Neuronal stem cell (in vitro differentiated cells): ENCODE data around the gene SUOX.

Source experiments
- DNase-seq: peaks from one replicate; pipeline ENCODE4 v3.0.0-alpha.2; 2013; ENCODE audit warnings: low spot score
- H2AFZ ChIP-seq: one replicate; pipeline ENCODE4 v1.6.1; 2013; ENCODE audit warnings: mild to moderate bottlenecking, low read length, inconsistent platforms
- H2AK5ac ChIP-seq: 2 replicates; pipeline ENCODE4 v1.6.1; 2013; ENCODE audit warnings: low read depth, mild to moderate bottlenecking, inconsistent platforms, low read length, moderate library complexity, mixed read lengths
- H2BK120ac ChIP-seq: 2 replicates; pipeline ENCODE4 v1.6.1; 2013; ENCODE audit warnings: low read depth, mild to moderate bottlenecking, inconsistent platforms, low read length, moderate library complexity, mixed read lengths
- H2BK12ac ChIP-seq: one replicate; pipeline ENCODE4 v1.6.1; 2013; ENCODE audit warnings: low read length, inconsistent platforms
- H2BK15ac ChIP-seq: 2 replicates; pipeline ENCODE4 v1.6.1; 2013; ENCODE audit warnings: mild to moderate bottlenecking, low read length, inconsistent platforms, mixed read lengths
- H2BK5ac ChIP-seq: one replicate; pipeline ENCODE4 v1.6.1; 2013; ENCODE audit warnings: inconsistent platforms, mild to moderate bottlenecking, low read length, moderate library complexity
- H3K14ac ChIP-seq: one replicate; pipeline ENCODE4 v1.6.1; 2013; ENCODE audit warnings: low read length, inconsistent platforms
- H3K18ac ChIP-seq: 2 replicates; pipeline ENCODE4 v1.6.1; 2013; ENCODE audit warnings: low read length, inconsistent platforms
- H3K23ac ChIP-seq: 2 replicates; pipeline ENCODE4 v1.6.1; 2013; ENCODE audit warnings: low read depth, mild to moderate bottlenecking, mixed read lengths, low read length, inconsistent platforms; ENCODE audit not compliant: poor library complexity
- H3K27ac ChIP-seq: replicated peaks from 3 replicates; pipeline ENCODE4 v1.5.1; 2013; ENCODE audit warnings: low read length, inconsistent platforms
- H3K27me3 ChIP-seq, 3 experiments: 2 replicates each; pipeline ENCODE4 v1.6.1; 2013; ENCODE audit warnings: low read length in 3 of 3, mild to moderate bottlenecking in 2 of 3, inconsistent platforms in 1 of 3, low read depth in 1 of 3, mixed read lengths in 1 of 3, moderate library complexity in 1 of 3; ENCODE audit not compliant: control insufficient read depth in 3 of 3, insufficient read depth in 3 of 3
- H3K36me3 ChIP-seq, 2 donors: replicated peaks in 1 of 2; 2 replicates each; pipeline ENCODE4 v1.6.1; 2013; ENCODE audit warnings: low read length in 2 of 2; ENCODE audit not compliant: control insufficient read depth in 2 of 2, insufficient read depth in 2 of 2
- H3K4ac ChIP-seq: 2 replicates; pipeline ENCODE4 v1.6.1; 2013; ENCODE audit warnings: inconsistent platforms, mild to moderate bottlenecking, low read length, moderate library complexity
- H3K4me1 ChIP-seq, 2 donors: 1 replicate in 1 of 2; 2 replicates in 1 of 2; pipeline ENCODE4 v1.6.1; 2013; ENCODE audit warnings: low read length in 2 of 2, low read depth in 1 of 2; ENCODE audit not compliant: control insufficient read depth in 2 of 2, insufficient read depth in 1 of 2
- H3K4me2 ChIP-seq: one replicate; pipeline ENCODE4 v1.6.1; 2013; ENCODE audit warnings: mild to moderate bottlenecking, low read length, inconsistent platforms; ENCODE audit not compliant: insufficient read depth, poor library complexity, severe bottlenecking
- H3K4me3 ChIP-seq, 2 donors: 2 replicates each; pipeline ENCODE4 v1.5.1; 2013; ENCODE audit warnings: low read length in 2 of 2, mild to moderate bottlenecking in 2 of 2, inconsistent platforms in 1 of 2, moderate library complexity in 1 of 2
- H3K79me1 ChIP-seq: one replicate; pipeline ENCODE4 v1.6.1; 2013; ENCODE audit warnings: low read depth, mild to moderate bottlenecking, inconsistent platforms, low read length, moderate library complexity
- H3K9ac ChIP-seq: one replicate; pipeline ENCODE4 v1.6.1; 2013; ENCODE audit warnings: mild to moderate bottlenecking, low read depth, low read length, inconsistent platforms; ENCODE audit not compliant: poor library complexity
- H3K9me3 ChIP-seq, 2 donors: replicated peaks in 1 of 2; 2 replicates each; pipeline versions ENCODE3 to v1.6.1; 2013; ENCODE audit warnings: low read length in 2 of 2, mild to moderate bottlenecking in 2 of 2, inconsistent platforms in 1 of 2, low read depth in 1 of 2, mixed read lengths in 1 of 2, moderate library complexity in 1 of 2; ENCODE audit not compliant: control insufficient read depth in 2 of 2, insufficient read depth in 1 of 2
- H4K8ac ChIP-seq: one replicate; pipeline ENCODE4 v1.6.1; 2013; ENCODE audit warnings: low read depth, mild to moderate bottlenecking, inconsistent platforms, low read length, moderate library complexity
- H4K91ac ChIP-seq: one replicate; pipeline ENCODE4 v1.6.1; 2013; ENCODE audit warnings: low read length, low read depth, mild to moderate bottlenecking, inconsistent platforms; ENCODE audit not compliant: poor library complexity
- WGBS, 2 donors: extraction: QIAGEN DNeasy Blood & Tissue Kit; methylation state at CpG; one replicate each; pipeline ENCODE4 v1.1.7; 2013; ENCODE audit warnings: missing lambda C conversion rate in 2 of 2, mixed read lengths in 1 of 2; ENCODE audit not compliant: insufficient read length in 2 of 2, insufficient replicate concordance in 1 of 2; ENCODE audit errors: extremely low coverage in 2 of 2; 5-methylcytosine and 5-hydroxymethylcytosine counted together

Gene SUOX

DNA sequence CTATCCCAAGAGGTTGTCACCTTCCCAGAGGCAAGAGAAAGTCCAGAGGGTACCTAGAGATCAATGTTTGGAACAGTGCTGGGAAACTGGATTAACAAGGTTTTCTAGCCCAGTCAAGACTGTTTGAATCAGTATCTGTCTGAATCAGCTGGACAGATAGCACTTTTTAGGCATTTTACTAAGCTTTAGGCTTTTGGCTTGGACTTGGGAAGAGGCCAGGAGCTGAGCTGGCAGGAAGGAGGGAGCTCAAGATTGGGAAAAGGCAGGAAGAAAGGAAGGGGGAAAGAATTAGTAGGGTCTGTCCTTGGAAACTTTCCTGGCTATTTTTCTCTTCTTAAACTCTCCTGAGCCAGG lies 32.1 kb downstream of the SUOX start:
- H3K14ac ChIP-seq = no peak overlapping the region
- H2BK5ac ChIP-seq = no peak overlapping the region
- H3K9me3 ChIP-seq = peaks cover 0 to 2% of the 10 kb centered on the region in 2 donors
- H3K27ac ChIP-seq = no peak overlapping the region
- H3K36me3 ChIP-seq = peaks cover 42 to 95% of the 10 kb centered on the region in 2 donors
- H3K4ac ChIP-seq = no peak overlapping the region
- H3K4me2 ChIP-seq = no peak overlapping the region
- no peak overlapping the region for H3K23ac ChIP-seq
- no peak overlapping the region for H4K91ac ChIP-seq
- H2BK12ac ChIP-seq = no peak overlapping the region
- H2BK120ac ChIP-seq = no peak overlapping the region
- H3K9ac ChIP-seq = no peak overlapping the region
- H3K4me3 ChIP-seq = no peak overlapping the region
- H3K18ac ChIP-seq = no peak overlapping the region
- H2BK15ac ChIP-seq = no peak overlapping the region
- peaks cover 4% of the 10 kb centered on the region for H3K79me1 ChIP-seq
- no peak overlapping the region for H2AK5ac ChIP-seq
- no peaks in the 10 kb centered on the region for H3K27me3 ChIP-seq
- no peak overlapping the region for H2AFZ ChIP-seq
- H3K4me1 ChIP-seq = no peaks in the 10 kb centered on the region
- DNase-seq = no peak
- no peak overlapping the region for H4K8ac ChIP-seq

DNA sequence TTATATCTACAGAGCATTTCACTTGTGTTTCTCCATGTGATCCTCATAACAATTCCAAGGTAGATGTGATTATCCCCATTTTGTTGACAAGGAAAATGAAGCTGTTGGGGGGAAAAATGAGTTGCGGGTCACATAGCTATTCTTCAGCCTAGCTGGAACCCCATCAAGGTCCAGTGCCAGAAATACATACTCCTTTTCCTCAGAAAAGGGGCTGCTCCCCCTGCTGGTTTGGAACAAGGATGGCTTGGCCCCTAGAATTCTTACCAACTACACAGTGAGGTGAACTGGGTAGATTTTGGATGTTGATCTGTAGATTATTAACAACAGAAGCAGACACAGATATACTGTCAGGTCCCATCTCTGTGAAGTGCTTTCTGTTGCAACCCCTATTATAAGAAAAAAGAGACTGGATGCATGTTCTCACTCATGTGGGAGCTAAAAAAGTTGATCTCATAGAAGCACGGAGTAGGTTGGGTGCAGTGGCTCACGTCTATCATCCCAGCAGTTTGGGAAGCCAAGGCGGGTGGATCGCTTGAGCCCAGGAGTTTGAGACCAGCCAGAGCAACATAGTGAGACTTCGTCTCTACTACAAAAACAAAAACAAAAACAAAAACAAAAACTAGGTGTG lies 32.7 kb downstream of the SUOX start:
- Histone ChIP-seq H3K36me3 (peaks cover 47 to 95% of the 10 kb centered on the region in 2 donors), H3K14ac (no peak overlapping the region), H3K9me3 (peaks cover 0 to 2% of the 10 kb centered on the region in 2 donors), H4K8ac (no peak overlapping the region), H3K4me3 (no peak overlapping the region), H2BK12ac (no peak overlapping the region), H3K27ac (no peak overlapping the region), H2AK5ac (no peak overlapping the region), H3K23ac (no peak overlapping the region), H3K9ac (no peak overlapping the region), H2BK15ac (no peak overlapping the region), H3K4ac (no peak overlapping the region), H2AFZ (no peak overlapping the region), H3K4me1 (no peaks in the 10 kb centered on the region), H3K18ac (no peak overlapping the region), H2BK5ac (no peak overlapping the region), H3K27me3 (no peaks in the 10 kb centered on the region), H2BK120ac (no peak overlapping the region), H3K4me2 (no peak overlapping the region), H3K79me1 (peaks cover 2% of the 10 kb centered on the region), H4K91ac (no peak overlapping the region)
- WGBS, 2 donors = no CpG with 5 or more reads among the region's 6 CpGs
- DNase-seq = no peak

DNA sequence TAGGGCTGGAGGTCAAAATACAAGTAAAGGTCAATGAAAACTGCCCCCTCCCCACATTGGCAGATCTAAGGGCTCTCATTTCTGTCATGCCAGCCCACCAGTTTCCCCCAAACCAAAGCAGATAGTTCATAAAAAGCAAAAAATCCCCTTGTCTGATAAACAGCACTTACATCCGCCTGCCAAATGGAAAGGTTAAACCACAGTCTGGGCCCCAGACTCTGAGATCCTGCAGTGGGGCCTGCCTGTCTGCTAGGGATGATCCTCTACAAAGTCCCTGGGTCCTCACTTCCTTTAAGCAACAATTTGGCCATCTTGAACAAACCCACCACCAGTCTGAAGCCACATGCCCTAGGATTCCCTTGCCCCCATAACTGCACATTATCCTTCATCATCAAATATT lies 34.9 kb downstream of the SUOX start:
- no peak overlapping the region for H2BK5ac ChIP-seq
- H2AK5ac ChIP-seq = no peak overlapping the region
- DNase-seq = no peak
- no CpG with 5 or more reads among the region's 1 CpG for WGBS, 2 donors
- no peak overlapping the region for H4K8ac ChIP-seq
- no peak overlapping the region for H2AFZ ChIP-seq
- H3K27me3 ChIP-seq = no peaks in the 10 kb centered on the region
- no peak overlapping the region for H2BK15ac ChIP-seq
- H3K14ac ChIP-seq = no peak overlapping the region
- H4K91ac ChIP-seq = no peak overlapping the region
- no peak overlapping the region for H2BK12ac ChIP-seq
- no peak overlapping the region for H3K9ac ChIP-seq
- H3K79me1 ChIP-seq = peaks cover 2% of the 10 kb centered on the region
- H3K18ac ChIP-seq = no peak overlapping the region
- H3K27ac ChIP-seq = no peak overlapping the region
- no peak overlapping the region for H3K4me3 ChIP-seq
- no peak overlapping the region for H3K4ac ChIP-seq
- H3K4me2 ChIP-seq = no peak overlapping the region
- no peak overlapping the region for H2BK120ac ChIP-seq
- H3K36me3 ChIP-seq = peaks cover 49 to 95% of the 10 kb centered on the region in 2 donors
- H3K23ac ChIP-seq = no peak overlapping the region
- peaks cover 0 to 2% of the 10 kb centered on the region in 2 donors for H3K9me3 ChIP-seq
- H3K4me1 ChIP-seq = no peaks in the 10 kb centered on the region

DNA sequence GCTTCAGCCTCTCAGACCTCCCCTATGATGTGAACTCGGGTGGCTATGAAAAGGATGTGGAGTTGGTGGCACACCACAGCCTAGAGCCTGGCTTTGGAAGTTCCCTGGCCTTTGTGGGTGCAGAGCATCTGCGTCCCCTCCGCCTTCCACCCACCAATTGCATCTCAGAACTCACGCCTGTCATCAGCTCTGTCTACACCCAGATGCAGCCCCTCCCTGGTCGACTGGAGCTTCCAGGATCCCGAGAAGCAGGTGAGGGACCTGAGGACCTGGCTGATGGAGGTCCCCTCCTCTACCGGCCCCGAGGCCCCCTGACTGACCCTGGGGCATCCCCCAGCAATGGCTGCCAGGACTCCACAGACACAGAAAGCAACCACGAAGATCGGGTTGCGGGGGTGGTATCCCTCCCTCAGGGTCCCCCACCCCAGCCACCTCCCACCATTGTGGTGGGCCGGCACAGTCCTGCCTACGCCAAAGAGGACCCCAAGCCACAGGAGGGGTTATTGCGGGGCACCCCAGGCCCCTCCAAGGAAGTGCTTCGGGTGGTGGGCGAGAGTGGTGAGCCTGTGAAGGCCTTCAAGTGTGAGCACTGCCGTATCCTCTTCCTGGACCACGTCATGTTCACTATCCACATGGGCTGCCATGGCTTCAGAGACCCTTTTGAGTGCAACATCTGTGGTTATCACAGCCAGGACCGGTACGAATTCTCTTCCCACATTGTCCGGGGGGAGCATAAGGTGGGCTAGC lies 37.7 kb downstream of the SUOX start:
- Histone ChIP-seq H2AFZ (no peak overlapping the region), H4K91ac (no peak overlapping the region), H3K4ac (no peak overlapping the region), H3K79me1 (no peaks in the 10 kb centered on the region), H2BK12ac (no peak overlapping the region), H3K14ac (no peak overlapping the region), H3K4me1 (peaks cover 0 to 12% of the 10 kb centered on the region in 2 donors), H2BK15ac (no peak overlapping the region), H3K27ac (no peak overlapping the region), H3K36me3 (peaks cover 41 to 92% of the 10 kb centered on the region in 2 donors), H3K18ac (no peak overlapping the region), H4K8ac (no peak overlapping the region), H2AK5ac (no peak overlapping the region), H2BK120ac (no peak overlapping the region), H3K27me3 (no peaks in the 10 kb centered on the region), H3K9me3 (no peaks in the 10 kb centered on the region), H3K23ac (no peak overlapping the region), H3K4me2 (no peak overlapping the region), H2BK5ac (no peak overlapping the region), H3K4me3 (no peak overlapping the region), H3K9ac (no peak overlapping the region)
- no peak for DNase-seq
- no CpG with 5 or more reads among the region's 21 CpGs for WGBS, 2 donors
